Activated effector memory CD4-positive, alpha-beta T cell treated with anti-CD3 and anti-CD28 coated beads, Interleukin-2, amount 50 U/mL, for 16 hours (primary cell): ENCODE measurements around the gene SLC39A8.
A peak's percentile ranks its signal among the peaks of the same experiment; 100 is the strongest.

Experiments used
- DNase-seq: peaks from one replicate; pipeline ENCODE4 v3.0.0-alpha.2; 2020

The SLC39A8 gene

GRCh38 chr4:102338405-102338804 is 6.9 kb downstream of the SLC39A8 start:
- no peak for DNase-seq

- no peak for DNase-seq
These were observed 9.7 kb downstream of the SLC39A8 start for GRCh38 chr4:102335616-102336015.

- no peak for DNase-seq
These were observed 10.7 kb downstream of the SLC39A8 start for GRCh38 chr4:102334624-102335023.

GRCh38 chr4:102333787-102334186 is 11.5 kb downstream of the SLC39A8 start:
- DNase-seq, result no peak

GRCh38 chr4:102328045-102328444 is 17.2 kb downstream of the SLC39A8 start:
- DNase-seq, result no peak

DNA sequence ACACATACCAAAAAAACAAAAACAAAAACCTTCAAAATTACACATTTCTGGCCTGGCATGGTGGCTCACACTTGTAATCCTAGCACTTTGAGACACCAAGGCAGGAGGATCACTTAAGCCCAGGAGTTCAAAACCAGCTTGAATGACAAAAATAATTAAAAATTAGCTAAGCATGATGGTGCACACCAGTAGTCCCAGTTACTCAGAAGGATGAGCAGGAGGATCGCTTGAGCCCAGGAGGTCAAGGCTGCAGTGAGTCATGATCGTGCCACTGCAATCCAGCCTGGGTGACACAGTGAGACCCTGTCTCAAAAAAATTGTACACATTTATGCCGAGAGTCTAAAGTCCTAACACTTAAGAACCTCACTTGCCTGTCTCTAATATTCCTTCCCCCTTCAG is 18.3 kb downstream of the SLC39A8 start:
- no peak for DNase-seq

GRCh38 chr4:102324730-102325129 is 20.6 kb downstream of the SLC39A8 start:
- DNase-seq, result no peak

- DNase-seq, result no peak
These were observed 22.5 kb downstream of the SLC39A8 start for GRCh38 chr4:102322736-102323135.

GRCh38 chr4:102321260-102321995 is 23.9 kb downstream of the SLC39A8 start:
- no peak for DNase-seq

DNA sequence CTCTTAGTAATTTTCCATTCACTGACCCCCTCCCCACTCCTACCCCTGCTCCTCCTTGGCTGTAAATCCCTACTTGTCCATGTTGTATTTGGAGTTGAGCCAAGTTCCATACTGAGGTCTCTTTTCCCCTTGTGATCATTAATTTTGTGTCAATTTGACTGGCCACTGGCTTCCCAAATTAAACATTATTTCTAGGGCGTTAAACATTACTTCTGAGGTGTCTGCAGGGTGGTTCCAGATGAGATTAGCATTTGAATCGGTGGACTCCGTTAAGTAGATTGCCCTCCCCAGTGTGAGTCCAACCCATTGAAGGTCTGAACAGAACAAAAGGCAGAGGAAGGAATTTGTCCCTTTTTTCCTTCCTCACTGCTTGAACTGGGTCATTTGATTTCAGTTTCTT is 25.7 kb downstream of the SLC39A8 start:
- DNase-seq, result no peak

- no peak for DNase-seq
These were observed 26.8 kb downstream of the SLC39A8 start for GRCh38 chr4:102318526-102318925.

- no peak for DNase-seq
These were observed 27.2 kb downstream of the SLC39A8 start for GRCh38 chr4:102318105-102318504.

DNA sequence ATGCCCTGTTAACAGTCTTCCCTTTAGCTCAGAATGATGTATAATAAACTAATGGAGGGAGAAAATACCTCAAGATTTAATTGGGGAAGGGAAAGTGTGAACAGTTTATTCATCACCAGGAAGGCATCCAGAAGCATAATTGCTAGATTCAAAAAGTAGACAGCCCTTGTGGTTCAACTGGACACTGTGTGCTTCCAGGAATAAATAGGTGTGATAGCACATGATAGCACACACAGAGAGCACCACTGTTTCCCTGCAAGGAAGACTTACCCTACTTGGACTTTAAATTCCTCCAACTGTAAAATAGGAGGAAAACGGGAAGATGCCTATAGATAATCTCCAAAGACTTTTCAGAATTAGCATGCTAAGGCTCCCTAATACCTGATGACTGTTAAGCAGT is 27.8 kb downstream of the SLC39A8 start:
- DNase-seq, result no peak

GRCh38 chr4:102316585-102316984 is 28.7 kb downstream of the SLC39A8 start:
- no peak for DNase-seq

DNA sequence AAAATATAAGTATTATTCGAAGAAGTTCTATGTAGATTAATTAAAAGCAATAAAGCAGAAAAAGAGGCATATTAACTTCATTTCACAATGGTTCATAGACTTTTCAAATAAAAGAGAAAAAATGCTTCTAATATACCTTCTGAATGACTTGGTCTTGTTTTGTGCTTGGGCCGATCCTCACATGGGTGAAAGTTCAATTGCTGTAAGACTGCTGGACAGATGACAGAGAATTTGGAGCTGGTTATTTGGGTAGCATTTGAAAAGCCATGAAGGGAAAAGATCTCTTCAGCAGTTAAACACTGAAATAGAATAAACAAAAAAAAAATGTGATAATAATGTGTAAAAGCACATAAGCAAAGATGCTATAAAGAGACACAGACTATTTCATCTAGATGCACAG is 29.8 kb downstream of the SLC39A8 start:
- no peak for DNase-seq

- no peak for DNase-seq
These were observed 32.9 kb downstream of the SLC39A8 start for GRCh38 chr4:102312417-102312816.

GRCh38 chr4:102311912-102312311 is 33.4 kb downstream of the SLC39A8 start:
- no peak for DNase-seq

- DNase-seq, result no peak
These were observed 33.9 kb downstream of the SLC39A8 start for GRCh38 chr4:102311407-102311806.

GRCh38 chr4:102308032-102308799 is 37.1 kb downstream of the SLC39A8 start:
- DNase-seq, result no peak

DNA sequence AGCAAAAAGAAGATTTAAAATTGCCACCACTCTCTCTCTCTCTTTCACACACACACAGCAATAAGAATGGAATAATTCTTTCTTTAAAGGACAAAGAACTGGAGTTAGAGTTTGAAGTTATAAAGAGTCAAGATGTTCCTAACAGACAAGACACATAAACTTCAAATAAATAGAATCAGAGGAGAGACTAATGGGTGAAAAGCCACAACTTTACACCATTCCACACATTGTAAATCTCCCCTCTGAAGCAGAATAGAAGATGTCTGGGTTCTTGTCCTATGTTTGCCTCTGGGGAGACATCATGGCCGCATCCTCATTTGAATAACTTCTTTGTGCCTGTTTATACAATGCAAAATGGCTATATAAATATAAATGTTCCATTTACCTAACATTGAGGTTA is 39.6 kb downstream of the SLC39A8 start:
- DNase-seq, result no peak

GRCh38 chr4:102302762-102303161 is 42.5 kb downstream of the SLC39A8 start:
- DNase-seq, result no peak

DNA sequence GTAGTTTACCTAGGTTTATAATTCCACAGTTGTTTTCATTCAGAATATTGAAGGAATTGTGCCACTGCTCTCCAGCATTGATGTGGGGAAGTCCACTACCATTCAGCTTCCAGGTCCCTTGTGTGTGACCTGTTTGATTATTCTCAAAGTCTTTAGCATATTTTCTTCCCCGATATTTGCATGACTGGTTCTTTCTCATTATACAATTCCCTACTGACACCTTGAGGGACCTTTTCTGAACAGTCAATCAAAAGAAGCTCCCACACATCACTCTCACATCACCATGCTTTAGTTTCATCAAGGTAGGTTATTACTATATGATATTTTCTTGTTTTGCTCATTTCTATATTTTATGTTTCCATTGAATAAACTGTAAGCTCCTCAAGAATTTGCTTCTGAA is 44.1 kb downstream of the SLC39A8 start:
- no peak for DNase-seq

GRCh38 chr4:102299354-102300107 is 45.8 kb downstream of the SLC39A8 start:
- peak; percentile 62 for DNase-seq

DNA sequence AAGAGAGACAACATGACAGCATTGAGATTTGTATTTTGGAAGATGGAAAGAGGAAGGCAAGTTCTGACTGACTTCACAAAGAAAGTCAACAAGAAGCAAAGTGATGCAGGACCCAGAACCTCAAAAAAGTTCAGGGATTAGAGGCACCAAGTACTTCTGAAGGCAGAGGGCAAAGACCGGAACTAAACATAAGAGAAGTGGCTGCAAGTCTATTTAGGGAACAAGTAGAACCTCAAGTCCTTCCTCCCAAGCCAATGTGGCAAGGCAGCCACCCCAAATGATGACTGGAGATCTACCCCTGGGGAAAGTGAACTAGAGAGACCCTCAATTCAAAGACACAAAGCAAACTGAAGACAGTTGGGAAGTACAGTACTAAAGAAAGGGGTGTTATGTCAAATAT is 46.6 kb downstream of the SLC39A8 start:
- no peak for DNase-seq
